ENCODE results near the gene CRYZL1. TPM values are rescaled to one million over a fixed set of nuclear protein-coding genes. Genes with fewer than 3 reads are reported as not detected.

The CRYZL1 gene
- total RNA-seq, 1 donor from 2014 or later, result 32.2 TPM

GRCh38 chr21:33552093-33552998 is 89.2 kb downstream of the CRYZL1 start:
- H3K27me3 Mint-ChIP-seq (ENCODE audit: unreplicated experiment), result peaks cover 7% of the 10 kb centered on the region
- H3K36me3 Mint-ChIP-seq (ENCODE audit: low read depth, unreplicated experiment), result peaks cover 50% of the 10 kb centered on the region
- H3K27ac Mint-ChIP-seq (ENCODE audit: unreplicated experiment), result no peak overlapping the region

GRCh38 chr21:33551664-33552063 is 89.9 kb downstream of the CRYZL1 start:
- H3K4me1 Mint-ChIP-seq (ENCODE audit: unreplicated experiment), result no peaks in the 10 kb centered on the region
- no peak for TF ChIP-seq CTCF (IDR thresholded peaks at IDR 0.05; ENCODE audit: unreplicated experiment)
- no peak overlapping the region for H3K4me3 Mint-ChIP-seq (ENCODE audit: unreplicated experiment)
- H3K27me3 Mint-ChIP-seq (ENCODE audit: unreplicated experiment), result peaks cover 7% of the 10 kb centered on the region
- H3K27ac Mint-ChIP-seq (ENCODE audit: unreplicated experiment), result no peak overlapping the region
- DNase-seq (ENCODE audit: low spot score), result no peak
- H3K9me3 Mint-ChIP-seq (ENCODE audit: unreplicated experiment), result no peaks in the 10 kb centered on the region
- peaks cover 46% of the 10 kb centered on the region for H3K36me3 Mint-ChIP-seq (ENCODE audit: low read depth, unreplicated experiment)

More at GRCh38 chr21:33552093-33552998, 89.2 kb downstream of the CRYZL1 start:
- no peak for DNase-seq (ENCODE audit: low spot score)
- Mint-ChIP-seq H3K4me1 (ENCODE audit: unreplicated experiment) (no peaks in the 10 kb centered on the region), H3K9me3 (ENCODE audit: unreplicated experiment) (no peaks in the 10 kb centered on the region), H3K4me3 (ENCODE audit: unreplicated experiment) (peak overlapping the region; percentile 52)
- no peak for TF ChIP-seq CTCF (IDR thresholded peaks at IDR 0.05; ENCODE audit: unreplicated experiment)

GRCh38 chr21:33550772-33551660 is 90.5 kb downstream of the CRYZL1 start:
- H3K27ac Mint-ChIP-seq (ENCODE audit: unreplicated experiment), result no peak overlapping the region
- peaks cover 39% of the 10 kb centered on the region for H3K36me3 Mint-ChIP-seq (ENCODE audit: low read depth, unreplicated experiment)

GRCh38 chr21:33549848-33550771 is 91.4 kb downstream of the CRYZL1 start:
- peak overlapping the region; percentile 66 for H3K4me3 Mint-ChIP-seq (ENCODE audit: unreplicated experiment)
- TF ChIP-seq CTCF (IDR thresholded peaks at IDR 0.05; ENCODE audit: unreplicated experiment), result no peak
- H3K27ac Mint-ChIP-seq (ENCODE audit: unreplicated experiment), result no peak overlapping the region
- peaks cover 8% of the 10 kb centered on the region for H3K4me1 Mint-ChIP-seq (ENCODE audit: unreplicated experiment)
- DNase-seq (ENCODE audit: low spot score), result no peak
- H3K36me3 Mint-ChIP-seq (ENCODE audit: low read depth, unreplicated experiment), result peaks cover 31% of the 10 kb centered on the region
- H3K27me3 Mint-ChIP-seq (ENCODE audit: unreplicated experiment), result peaks cover 9% of the 10 kb centered on the region
- no peaks in the 10 kb centered on the region for H3K9me3 Mint-ChIP-seq (ENCODE audit: unreplicated experiment)

More at GRCh38 chr21:33550772-33551660, 90.5 kb downstream of the CRYZL1 start:
- H3K4me1 Mint-ChIP-seq (ENCODE audit: unreplicated experiment), result peaks cover 1% of the 10 kb centered on the region
- H3K4me3 Mint-ChIP-seq (ENCODE audit: unreplicated experiment), result no peak overlapping the region
- H3K27me3 Mint-ChIP-seq (ENCODE audit: unreplicated experiment), result peaks cover 9% of the 10 kb centered on the region
- H3K9me3 Mint-ChIP-seq (ENCODE audit: unreplicated experiment), result no peaks in the 10 kb centered on the region
- no peak for TF ChIP-seq CTCF (IDR thresholded peaks at IDR 0.05; ENCODE audit: unreplicated experiment)
- DNase-seq (ENCODE audit: low spot score), result no peak

Measured in endothelial cell (in vitro differentiated cells).